HPDE6-E6E7 (cell line): ENCODE data around the gene LRP6.
"Not testable (repeated sequence)": the region's sequence is repeated elsewhere in the genome, so short reads cannot be mapped to it uniquely, and the experiment has no call there.

Source experiments
- DNase-seq: peaks from one replicate; pipeline ENCODE4 v3.0.0; 2011; ENCODE audit warnings: missing footprints; ENCODE audit errors: extremely low spot score

Gene LRP6

DNA sequence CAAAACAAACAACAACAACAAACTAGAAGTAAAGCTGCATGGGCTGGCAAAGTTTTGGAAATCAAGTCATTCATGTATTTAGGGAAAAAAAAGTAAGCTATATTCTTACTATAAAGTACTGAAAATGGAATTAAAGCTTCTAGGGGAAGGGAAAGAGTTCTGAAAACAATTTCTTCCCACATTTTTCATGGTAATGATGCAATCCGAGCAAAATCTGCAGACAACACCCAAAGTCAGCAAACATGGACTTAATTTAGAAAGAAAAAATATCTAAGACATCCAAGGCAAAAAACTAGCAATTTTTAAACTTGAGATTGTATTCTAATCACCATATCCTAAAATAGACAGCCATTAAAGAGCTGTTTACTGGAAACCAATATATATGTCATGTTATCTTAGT, 86.3 kb downstream of the LRP6 start:
- no peak for DNase-seq

DNA sequence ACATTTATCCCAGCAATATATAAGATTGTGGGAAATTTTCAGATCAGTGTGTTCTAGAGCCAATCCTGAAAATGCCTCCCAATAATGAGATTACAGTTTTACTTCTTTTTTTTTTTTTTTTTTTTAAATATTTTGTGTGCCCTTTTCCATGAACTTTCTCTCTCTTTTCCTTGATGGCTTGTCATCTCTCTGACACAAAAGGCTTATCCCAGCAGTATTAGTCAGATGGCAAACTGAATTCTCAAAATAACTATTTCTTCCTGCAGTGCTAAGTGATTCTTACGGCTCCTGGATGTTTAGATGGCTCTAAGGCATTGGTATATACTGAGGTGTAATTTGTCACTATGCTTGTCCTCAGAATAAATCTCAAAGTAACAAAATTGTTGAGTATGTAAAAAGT, 86.7 kb downstream of the LRP6 start:
- no peak for DNase-seq

DNA sequence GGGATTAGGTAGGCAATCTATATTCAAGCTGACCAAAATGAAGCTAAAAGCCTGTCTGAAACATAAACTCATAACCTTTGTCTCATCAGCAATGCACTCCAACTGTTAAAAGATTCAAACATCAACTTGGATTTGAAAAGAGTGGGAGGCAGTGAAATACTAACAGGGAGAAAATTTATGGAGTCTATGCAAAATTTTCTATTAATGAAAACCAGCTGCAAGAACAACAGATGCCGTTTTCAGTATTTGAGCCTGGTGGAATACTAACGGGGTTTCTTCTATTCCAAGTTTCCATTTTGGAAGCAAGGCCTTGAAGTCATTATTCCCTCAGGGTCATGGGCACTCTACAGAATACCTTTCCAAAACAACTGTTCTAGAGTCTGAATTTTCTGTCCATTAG, 88.3 kb downstream of the LRP6 start:
- no peak for DNase-seq

DNA sequence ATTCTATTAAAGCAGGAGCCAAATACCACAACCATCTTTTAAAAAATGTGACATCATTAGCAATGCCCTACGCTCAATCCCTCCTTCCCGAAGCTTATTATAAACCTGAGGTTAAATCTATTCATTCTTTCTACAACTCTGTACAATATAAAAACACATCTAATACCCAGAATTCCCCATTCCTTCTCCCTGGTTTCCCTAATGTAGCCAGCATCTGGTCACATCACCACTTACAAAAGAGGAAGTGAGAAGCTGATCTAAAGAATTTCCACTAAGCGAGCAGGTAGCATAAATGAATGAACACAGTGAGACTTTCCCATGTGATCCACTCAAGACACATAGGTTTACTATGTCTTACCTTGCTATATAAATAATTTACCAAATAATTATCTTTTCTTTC, 90.4 kb downstream of the LRP6 start:
- no peak for DNase-seq

DNA sequence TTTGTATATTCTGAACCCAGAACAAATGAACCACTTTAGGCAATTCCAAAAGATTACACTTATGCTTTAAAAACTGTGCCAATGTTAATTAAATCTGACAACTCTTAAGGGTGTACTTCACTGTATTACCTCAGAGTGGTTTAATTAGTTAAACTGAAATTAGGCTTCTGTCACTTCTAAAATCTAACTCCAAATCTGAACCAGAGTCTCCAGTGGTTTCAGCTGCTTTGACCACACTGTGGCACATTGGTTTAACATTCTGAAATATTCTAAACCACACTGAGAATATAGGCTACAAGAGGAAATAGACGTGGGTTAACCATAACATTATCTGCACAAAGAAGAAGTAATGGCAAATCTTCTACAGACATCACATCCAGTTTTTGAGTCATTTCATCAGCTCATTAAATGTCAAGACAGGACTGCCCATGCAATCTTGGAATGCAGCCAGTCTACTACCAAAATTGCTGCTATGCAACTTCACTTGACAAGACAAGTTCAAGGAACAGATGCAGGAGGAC, 94.8 kb downstream of the LRP6 start:
- no peak for DNase-seq

DNA sequence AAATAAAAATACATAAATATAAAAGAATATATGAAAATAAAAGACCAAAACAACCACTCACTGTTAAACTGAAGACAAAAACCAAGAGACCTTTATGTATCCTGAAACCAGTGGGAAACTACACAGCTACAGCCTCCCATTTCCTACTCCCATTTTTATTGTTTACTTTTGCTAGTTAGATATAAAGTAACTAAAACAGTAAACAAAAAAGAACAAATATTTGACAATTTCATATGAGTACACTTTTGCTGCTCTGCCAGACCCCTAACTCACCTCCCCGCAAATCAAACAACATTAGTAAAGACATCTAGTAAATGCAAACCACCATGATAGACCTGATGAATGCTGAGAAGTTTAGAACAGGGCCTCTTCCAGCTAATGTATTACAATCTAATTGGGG, 99.0 kb downstream of the LRP6 start:
- no peak for DNase-seq

DNA sequence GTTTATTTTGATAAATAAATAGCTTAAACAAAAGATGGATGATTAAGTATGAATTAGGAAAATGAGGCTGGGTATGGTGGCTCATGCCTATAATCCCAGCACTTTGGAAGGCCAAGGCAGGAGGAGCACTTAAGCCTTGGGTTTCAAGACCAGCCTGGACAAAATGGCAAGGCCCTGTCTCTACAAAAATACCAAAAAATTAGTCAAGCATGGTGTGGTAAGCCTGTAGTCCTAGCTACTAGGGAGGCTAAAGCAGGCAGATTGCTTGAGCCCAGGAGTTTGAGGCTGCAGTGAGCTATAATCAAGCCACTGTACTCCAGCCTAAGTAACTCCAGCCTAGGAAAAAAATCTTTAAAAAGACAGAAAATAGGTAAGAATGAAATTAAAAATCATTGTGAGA, 100.1 kb downstream of the LRP6 start:
- DNase-seq, result no peak

DNA sequence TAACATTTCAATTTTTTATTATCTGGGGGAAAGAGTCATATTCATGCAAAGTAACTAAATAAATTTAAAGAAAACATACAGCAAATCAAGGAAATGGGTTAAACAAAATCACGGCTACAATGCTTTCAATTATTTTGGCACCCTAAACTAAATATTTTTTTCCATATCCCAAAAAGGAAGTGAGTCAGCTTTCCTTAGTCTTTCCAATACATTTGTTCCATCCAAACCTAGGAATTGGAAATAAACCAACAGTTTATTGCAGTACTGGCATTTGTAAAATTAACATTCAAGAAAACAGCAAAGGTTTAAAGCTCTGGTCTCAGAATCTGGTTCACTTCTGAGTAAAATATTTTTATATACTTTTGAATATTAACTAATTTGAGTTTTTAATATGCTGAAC, 106.9 kb downstream of the LRP6 start:
- no peak for DNase-seq

DNA sequence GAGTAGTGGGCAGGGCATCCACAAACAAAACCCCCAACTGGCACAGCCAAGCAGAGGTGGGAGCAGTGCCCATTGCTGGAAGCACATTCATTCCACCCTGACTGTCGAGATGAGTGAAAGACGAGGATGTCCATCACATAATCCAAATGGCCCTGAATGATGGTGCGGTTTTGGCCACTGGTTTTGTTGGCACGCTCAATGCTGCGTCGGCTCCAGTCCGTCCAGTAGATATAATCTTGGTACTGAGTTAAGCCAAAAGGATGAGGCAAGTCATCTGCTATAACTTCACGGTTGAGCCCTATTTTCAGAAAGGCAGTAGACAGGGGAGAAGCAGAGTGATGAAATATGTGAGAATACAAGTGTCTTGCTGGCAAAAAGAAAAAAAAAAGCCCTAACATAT, 108.0 kb downstream of the LRP6 start:
- no peak for DNase-seq

DNA sequence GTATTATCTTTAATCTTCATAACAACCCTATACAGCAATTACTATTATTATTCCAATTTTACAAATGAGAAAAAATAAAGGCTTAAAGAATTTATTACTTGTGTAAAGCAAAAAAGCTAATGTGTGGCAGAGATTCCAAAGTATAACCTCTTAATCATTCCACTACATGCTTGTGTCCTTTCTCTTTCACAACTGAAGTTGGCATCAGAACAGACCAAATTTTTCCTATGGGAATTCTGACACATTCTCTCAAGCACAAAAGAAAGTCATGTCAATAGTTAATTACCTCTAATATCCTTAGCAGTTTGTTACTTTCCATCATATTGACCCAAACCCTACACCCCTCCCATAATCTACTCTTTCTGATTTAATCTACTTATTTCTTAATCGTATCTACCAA, 109.4 kb downstream of the LRP6 start:
- no peak for DNase-seq

DNA sequence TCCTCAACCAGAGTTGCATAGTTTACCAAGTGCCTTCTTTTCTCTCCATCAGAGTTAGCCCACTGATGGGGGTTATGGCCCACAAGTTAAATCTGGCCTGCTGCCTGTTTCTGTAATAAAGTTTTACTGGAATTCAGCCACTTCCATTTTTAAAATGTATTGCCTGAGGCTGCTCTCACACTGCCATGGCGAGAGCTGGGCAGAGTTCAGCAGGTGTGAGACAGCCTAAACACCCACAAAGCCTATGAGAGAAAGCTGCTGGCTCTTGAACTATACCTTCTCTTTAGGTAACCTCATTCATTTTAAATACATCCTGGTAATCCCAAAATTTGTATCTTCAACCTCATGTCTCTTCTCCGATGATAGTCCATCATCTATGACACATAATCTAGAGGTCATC, 110.0 kb downstream of the LRP6 start:
- no peak for DNase-seq

DNA sequence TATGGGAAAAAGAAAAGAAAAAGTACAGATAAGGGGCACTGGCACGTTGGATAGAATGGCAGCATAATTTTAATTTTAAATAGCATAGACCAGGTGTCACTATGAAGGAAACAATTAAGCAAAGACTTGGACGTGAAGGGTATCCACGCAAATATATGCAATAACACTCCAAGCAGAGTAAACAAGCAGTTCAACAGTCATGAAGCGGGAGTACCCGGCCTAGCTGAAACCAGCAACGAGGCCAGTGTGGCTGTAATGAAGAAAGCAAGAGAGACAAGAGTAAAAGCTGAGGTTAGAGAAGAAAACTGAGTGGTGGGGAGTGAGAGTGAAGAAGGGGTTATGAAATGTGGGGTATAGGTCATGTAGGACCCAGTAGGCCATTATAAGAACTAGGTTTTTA, 110.7 kb downstream of the LRP6 start:
- no peak for DNase-seq

DNA sequence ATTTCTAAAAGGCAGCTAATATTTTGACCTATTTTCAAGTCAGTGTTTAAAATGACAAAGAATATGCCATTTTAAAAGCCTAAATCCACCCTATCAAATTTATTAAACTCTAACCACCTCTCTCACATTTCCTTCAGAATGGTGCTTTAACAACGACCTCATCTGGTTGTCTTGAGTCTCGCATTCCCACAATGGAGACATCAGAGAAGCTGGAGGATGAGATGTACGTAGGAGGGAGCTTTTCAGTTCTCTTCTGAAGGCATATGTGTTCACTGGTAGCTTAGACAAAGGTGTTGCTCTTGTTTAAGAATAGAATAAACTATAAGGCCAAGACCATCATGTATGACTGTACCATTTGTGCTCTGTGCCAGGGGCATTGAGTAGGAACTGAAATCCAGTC, 113.2 kb downstream of the LRP6 start:
- no peak for DNase-seq

DNA sequence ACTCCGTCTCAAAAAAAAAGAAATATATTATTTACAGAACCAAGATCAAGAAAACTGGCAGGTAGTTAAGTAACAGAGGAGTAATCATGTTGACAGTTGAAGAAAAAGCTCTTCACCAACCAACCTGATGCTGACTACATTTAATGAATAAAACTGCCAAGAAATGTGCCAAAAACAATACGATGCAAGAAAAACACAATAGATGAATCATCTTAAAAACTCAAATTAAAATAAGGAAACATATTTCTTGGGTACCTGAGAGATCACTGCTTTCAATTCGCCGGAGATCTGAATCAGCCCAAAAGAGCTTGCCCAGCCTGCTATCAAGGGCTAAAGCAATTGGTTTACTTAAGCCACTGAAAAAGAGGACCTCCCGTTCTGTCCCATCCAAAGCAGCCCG, 119.7 kb downstream of the LRP6 start:
- no peak for DNase-seq

DNA sequence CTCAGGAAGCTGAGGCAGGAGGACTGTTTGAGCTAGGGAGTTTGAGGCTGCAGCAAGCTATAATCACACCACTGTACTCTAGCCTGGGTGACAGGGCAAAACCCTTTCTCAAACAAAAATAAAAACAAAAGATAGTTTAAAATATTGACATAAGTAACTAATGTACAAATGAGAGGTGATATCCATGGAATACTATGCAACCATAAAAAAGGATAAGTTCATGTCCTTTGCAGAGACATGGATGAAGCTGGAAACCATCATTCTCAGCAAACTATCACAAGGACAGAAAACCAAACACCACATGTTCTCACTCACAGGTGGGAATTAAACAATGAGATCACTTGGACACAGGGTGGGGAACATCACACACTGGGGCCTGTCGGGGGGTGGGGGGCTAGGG, 122.3 kb downstream of the LRP6 start:
- not testable (repeated sequence) for DNase-seq

DNA sequence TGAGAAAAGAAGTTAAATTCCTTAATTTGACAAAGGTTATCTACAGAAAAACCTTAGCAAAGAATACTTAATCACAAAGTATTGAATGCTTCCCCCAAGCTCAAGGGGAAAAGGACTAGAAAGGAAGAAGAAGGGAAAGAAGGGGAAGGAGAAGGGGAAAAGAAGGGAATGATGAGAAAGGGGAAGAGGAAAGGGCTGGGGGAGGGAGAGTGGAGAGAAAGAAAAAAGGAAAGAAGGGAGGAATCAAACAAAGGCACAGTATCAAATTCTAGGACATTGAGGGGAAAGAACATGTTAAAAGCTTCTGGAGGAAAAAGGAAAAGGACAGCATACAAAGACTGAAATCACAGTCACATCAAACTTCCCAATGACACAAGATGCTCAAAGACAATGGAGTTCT, 125.8 kb downstream of the LRP6 start:
- no peak for DNase-seq

DNA sequence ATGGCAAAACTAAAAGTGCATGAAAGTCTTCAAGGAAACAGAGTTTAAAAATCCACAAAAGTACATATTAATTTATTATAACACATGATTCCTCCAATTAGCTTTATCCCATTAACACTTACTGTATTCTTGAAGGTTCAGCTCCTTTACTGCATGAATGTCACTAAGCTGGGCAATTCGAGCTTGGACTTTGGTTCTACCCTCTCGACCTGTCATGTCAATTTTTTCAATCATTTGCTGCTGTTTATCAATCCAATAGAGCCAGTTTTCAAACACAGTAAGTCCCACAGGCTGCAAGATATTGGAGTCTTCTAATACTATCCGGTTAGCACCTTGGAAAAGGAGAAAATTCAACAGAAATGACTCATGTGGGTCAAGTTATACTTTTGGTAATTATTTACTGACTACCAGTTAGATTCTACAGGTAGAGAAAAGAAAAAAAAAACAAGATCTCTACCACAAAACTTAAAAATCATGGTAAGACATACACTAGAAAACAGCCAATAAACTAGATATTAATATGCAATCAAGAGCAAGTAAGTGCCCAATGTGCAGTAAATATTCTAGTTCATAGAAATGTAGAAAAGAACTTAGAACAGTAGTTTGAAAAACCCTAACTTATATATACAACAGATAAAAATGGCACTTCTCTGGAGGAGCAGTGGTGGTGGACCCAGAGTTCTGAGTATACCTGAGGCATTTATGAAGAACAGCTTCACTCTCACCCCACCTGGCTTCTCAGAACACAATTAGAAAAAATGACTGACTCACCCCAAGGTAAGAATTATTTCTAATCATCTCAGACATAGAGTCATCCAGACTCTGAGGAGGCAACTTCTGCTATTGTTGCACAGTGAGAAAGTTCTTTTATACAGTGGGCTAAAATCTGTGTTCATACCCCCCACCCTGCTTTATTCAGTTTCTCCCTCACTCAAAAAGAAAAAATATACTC, 128.4 kb downstream of the LRP6 start:
- no peak for DNase-seq

DNA sequence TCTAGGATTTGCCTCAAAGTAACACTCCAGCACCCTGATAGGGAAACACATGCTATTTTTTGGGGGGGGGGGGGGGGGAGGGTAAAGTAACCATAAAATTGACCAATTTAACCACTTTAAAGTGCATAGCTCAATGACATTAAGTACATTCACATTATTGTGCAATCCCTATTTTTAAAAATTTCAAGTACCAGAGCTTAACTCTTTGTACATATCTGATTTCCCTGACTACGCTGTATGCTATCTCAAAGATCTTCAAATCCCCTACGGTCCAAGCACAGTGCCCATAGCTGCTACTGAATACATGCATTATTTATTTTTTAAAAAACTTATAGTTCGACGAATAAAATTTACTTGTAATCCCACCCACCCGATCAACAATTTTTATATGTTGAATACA, 133.1 kb downstream of the LRP6 start:
- no peak for DNase-seq

DNA sequence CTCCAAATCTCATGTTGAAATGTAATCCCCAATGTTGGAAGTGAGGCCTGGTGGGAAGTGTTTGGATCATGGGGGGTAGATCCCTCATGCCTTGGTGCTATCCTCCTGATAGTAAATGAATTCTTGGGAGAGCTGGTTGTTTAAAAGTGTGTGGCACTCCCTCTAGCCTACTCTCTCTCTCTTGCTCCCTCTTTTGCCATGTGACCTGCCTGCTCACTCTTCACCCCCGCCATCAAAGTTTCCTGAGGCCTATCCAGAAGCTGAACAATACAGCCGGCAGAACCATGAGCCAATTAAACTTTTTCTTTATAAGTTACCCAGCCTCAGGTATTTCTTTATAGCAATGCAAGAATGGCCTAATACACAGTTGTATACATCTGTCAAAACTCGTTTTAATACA, 133.6 kb downstream of the LRP6 start:
- DNase-seq, result no peak

DNA sequence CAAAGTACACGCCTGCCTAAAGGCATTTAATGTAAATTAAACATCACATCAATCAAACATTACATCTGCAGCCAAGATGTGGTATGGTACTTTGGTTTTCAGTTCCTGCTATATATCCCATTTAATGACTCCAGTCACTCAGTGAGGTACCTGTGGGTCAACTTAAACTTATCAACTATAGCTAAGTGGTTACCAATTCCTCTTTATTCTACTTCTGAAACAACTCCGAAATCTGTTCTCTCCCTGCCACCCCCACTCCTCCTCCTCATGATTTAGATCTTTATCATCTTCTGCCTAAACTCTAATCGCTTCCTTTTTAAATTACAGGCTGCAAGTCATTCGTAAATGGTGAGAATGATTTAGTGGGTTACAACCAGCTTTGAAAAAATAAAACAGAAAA, 138.2 kb downstream of the LRP6 start:
- DNase-seq, result no peak

DNA sequence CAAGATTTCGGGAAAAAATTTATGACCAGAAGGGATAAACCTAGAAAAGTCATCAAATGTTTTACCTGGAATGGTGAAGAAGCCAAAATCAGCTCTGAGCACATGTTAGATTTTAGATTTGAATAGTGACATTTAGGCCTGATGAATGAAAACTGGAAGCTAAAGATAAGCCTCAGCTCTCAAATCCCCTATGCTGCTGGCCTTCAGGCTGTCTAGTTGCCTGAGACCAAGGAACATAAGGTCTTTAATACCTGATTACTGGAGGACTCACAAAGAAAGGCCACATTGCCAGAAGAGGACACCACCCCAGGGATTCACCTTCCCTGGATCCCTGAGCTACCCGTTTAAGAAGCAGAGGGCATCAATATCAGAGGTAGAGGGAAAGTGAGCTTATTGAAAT, 139.5 kb downstream of the LRP6 start:
- no peak for DNase-seq

DNA sequence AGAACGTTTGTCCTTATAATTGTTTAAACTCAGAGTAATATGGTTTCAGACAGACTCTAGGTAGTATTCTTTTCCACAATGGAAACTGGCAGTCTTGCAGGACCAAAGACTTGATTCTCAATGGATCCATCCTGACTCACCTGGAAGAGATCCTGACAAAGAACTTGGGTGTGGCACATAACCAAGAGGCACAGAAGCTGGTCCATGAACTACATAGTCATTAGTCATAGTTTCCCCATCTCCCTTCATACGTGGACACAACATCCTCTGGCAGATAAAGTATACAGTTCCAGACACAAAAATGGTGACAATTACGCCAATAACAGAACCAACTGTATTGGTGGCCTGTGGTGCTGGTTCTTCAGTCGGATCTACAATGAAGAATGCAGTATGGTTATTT, 140.3 kb downstream of the LRP6 start:
- peak; percentile 22 for DNase-seq

DNA sequence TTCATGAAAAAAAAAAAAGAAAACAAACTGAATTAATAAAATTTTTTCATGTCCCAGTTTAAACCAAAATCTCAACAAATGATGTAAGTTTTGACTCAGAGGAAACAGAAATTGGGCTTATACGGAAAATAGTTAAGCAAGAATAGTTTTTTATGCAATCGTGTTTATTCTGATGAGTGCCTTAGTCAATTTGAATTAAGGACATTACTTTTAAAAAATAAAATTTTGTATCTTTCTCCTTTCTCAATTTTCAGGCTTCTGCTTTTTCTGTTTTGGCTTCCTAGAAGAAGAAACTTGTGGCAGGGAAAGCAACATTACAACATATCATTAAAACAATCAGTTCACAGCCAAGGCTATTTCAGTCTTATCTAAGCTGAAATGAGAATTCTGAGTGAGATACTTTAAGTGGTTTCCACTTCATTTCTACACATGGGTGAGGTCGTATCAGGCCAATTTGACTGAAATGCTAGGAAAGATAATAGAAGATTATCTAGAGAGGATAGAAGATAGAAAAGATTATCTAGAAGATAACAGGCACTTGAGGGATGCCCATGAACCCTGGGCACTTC, 143.7 kb downstream of the LRP6 start:
- no peak for DNase-seq
